ENCODE measurements around the gene MSANTD3. TPM values are rescaled to one million over a fixed set of nuclear protein-coding genes. Genes with fewer than 3 reads are reported as not detected.

MSANTD3 gene
- total and polyA plus RNA-seq, 9 of the 15 experiments (the other 6 are each of a cell fraction or from before 2014, with no cell fraction given) = 9.4 to 28.7 (median 22.3) TPM

DNA sequence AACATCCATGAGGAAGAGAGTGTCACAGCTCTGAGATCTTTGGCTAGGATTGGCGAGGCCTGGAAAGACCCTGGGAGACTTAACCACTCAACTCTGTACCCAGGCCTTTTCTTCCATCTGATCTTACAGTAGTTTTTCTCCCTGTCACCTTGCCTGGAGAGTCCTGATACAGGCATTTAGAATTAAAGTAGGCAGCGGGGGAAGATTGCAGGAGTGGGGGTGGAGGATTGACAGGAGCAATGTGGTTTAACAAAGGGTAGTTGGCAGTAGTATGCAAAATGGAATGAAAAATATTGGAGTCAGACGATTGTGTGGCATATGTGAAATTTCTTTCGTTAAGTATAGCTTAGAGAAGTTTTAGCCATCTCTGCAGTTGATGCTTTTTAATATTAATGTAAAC, 62.9 kb downstream of the MSANTD3 start:
- ChIA-PET CTCF (ENCODE audit: low intra/inter-chr PET ratio) (no interaction called here), POLR2A (no interaction called here)
- in situ Hi-C loops (cut with MboI) = no loop called here

DNA sequence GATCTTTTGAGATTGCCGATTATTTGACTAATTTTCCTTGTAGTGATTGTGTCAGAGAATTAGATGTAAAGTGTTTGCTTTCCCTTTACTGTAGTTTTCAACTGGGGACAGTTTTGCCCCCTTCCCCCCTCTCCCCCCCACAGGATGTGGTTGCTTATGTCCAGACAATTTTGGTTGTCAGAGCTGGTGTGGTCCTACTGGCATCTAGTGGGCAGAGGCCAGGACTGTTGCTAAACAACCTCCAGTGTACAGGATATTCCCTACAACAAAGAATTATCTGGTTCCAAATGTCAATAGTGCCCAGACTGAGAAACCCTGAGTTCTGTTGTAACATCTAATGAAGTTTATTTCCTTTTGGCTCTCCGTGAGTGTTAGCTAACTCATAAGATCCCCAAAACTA, 66.0 kb downstream of the MSANTD3 start:
- Histone ChIP-seq H3K4me3 (no peak overlapping the region), H3K27ac (ENCODE audit: extremely low read depth, low read depth, low read length) (no peak overlapping the region), H4K20me1 (replicated peaks; ENCODE audit: control insufficient read depth, insufficient read depth, low read length) (no peaks in the 10 kb centered on the region), H3K4me1 (replicated peaks in 1 of 2; ENCODE audit: control insufficient read depth in 2 of 2, insufficient read depth in 2 of 2, low read length in 2 of 2) (no peaks in the 10 kb centered on the region), H3K79me2 (ENCODE audit: control insufficient read depth, insufficient read depth, low read length) (no peaks in the 10 kb centered on the region), H2AFZ (ENCODE audit: low read depth, low read length) (no peak overlapping the region), H3K9ac (ENCODE audit: insufficient read depth in 1 of 2, low read depth in 2 of 2, low read length in 2 of 2) (no peak overlapping the region), H3K36me3 (ENCODE audit: control insufficient read depth, insufficient read depth, low read length) (no peaks in the 10 kb centered on the region), H3K4me2 (ENCODE audit: insufficient read depth, low read length) (no peak overlapping the region), H3K9me1 (ENCODE audit: control insufficient read depth, insufficient read depth, low read length) (no peaks in the 10 kb centered on the region), H3K27me3 (ENCODE audit: control insufficient read depth in 2 of 2, insufficient read depth in 2 of 2, low read length in 2 of 2) (no peaks in the 10 kb centered on the region; a peak in 1 of 5 replicates), H3K9me3 (replicated peaks; ENCODE audit: control insufficient read depth, insufficient read depth, low read depth, low read length) (no peaks in the 10 kb centered on the region)
- TF ChIP-seq ETV1 (tag; conservative IDR thresholded peaks at IDR 0.05; ENCODE audit: low read depth) (peak; percentile 70), RAD21 (CRISPR knock-in tag; conservative IDR thresholded peaks at IDR 0.05 in 1 of 2, IDR thresholded peaks at IDR 0.05 in 1 of 2) (peak in 1 of 2 experiments; percentile 17; a peak in 1 of 4 replicates), NR1H2 (CRISPR knock-in tag; IDR thresholded peaks at IDR 0.05) (no peak), GABPA (tag; conservative IDR thresholded peaks at IDR 0.05; ENCODE audit: low read depth) (peak; percentile 43; the same call in 1 of the 2 replicates)
- TF ChIP-seq, protein P1, sequence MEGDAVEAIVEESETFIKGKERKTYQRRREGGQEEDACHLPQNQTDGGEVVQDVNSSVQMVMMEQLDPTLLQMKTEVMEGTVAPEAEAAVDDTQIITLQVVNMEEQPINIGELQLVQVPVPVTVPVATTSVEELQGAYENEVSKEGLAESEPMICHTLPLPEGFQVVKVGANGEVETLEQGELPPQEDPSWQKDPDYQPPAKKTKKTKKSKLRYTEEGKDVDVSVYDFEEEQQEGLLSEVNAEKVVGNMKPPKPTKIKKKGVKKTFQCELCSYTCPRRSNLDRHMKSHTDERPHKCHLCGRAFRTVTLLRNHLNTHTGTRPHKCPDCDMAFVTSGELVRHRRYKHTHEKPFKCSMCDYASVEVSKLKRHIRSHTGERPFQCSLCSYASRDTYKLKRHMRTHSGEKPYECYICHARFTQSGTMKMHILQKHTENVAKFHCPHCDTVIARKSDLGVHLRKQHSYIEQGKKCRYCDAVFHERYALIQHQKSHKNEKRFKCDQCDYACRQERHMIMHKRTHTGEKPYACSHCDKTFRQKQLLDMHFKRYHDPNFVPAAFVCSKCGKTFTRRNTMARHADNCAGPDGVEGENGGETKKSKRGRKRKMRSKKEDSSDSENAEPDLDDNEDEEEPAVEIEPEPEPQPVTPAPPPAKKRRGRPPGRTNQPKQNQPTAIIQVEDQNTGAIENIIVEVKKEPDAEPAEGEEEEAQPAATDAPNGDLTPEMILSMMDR (IDR thresholded peaks at IDR 0.05 in 2 of 3, conservative IDR thresholded peaks at IDR 0.05 in 1 of 3; ENCODE audit: insufficient read depth in 2 of 3, low read depth in 1 of 3, low read length in 3 of 3) = no peak
- POLR2A ChIA-PET = no interaction called here
- intact Hi-C loops (cut with micrococcal nuclease) = no loop called here
- FAIRE-seq (no peak), ATAC-seq (peak; percentile 42; the same call in 1 of the 3 replicates), DNase-seq (ENCODE audit: extremely low read depth in 1 of 4, low spot score in 3 of 4) (no peak)
- no TSS peak for BruUV-seq (replicated peaks)
- in situ Hi-C loops (cut with MboI) = no loop called here
- CTCF ChIA-PET (ENCODE audit: low intra/inter-chr PET ratio) = no interaction called here
- 8% methylated on average over 2 of the region's 2 CpGs for WGBS (ENCODE audit: insufficient coverage, low coverage, missing lambda C conversion rate)

More for the DNA sequence above, 62.9 kb downstream of the MSANTD3 start:
- Histone ChIP-seq H3K27me3 (ENCODE audit: control insufficient read depth in 2 of 2, insufficient read depth in 2 of 2, low read length in 2 of 2) (no peaks in the 10 kb centered on the region), H3K4me2 (ENCODE audit: insufficient read depth, low read length) (no peak overlapping the region), H3K4me1 (replicated peaks in 1 of 2; ENCODE audit: control insufficient read depth in 2 of 2, insufficient read depth in 2 of 2, low read length in 2 of 2) (no peaks in the 10 kb centered on the region), H2AFZ (ENCODE audit: low read depth, low read length) (no peak overlapping the region), H3K9ac (ENCODE audit: insufficient read depth in 1 of 2, low read depth in 2 of 2, low read length in 2 of 2) (no peak overlapping the region), H3K79me2 (ENCODE audit: control insufficient read depth, insufficient read depth, low read length) (no peaks in the 10 kb centered on the region), H3K9me1 (ENCODE audit: control insufficient read depth, insufficient read depth, low read length) (no peaks in the 10 kb centered on the region), H4K20me1 (replicated peaks; ENCODE audit: control insufficient read depth, insufficient read depth, low read length) (no peaks in the 10 kb centered on the region), H3K36me3 (ENCODE audit: control insufficient read depth, insufficient read depth, low read length) (no peaks in the 10 kb centered on the region), H3K9me3 (replicated peaks; ENCODE audit: control insufficient read depth, insufficient read depth, low read depth, low read length) (no peaks in the 10 kb centered on the region), H3K4me3 (no peak overlapping the region), H3K27ac (ENCODE audit: extremely low read depth, low read depth, low read length) (no peak overlapping the region)
- no peak for TF ChIP-seq ZNF174 (CRISPR knock-in tag; IDR thresholded peaks at IDR 0.05)
- no peak for TF ChIP-seq KLF16 (IDR thresholded peaks at IDR 0.05)
- no peak for TF ChIP-seq HNRNPUL1 (IDR thresholded peaks at IDR 0.05; ENCODE audit: low read length)
- no peak for TF ChIP-seq CTBP1 (IDR thresholded peaks at IDR 0.05; ENCODE audit: borderline replicate concordance)
- TF ChIP-seq XRCC3 (IDR thresholded peaks at IDR 0.05) = no peak
- no peak for TF ChIP-seq NEUROD1 (IDR thresholded peaks at IDR 0.05; ENCODE audit: borderline replicate concordance, low read depth, low read length, partially characterized antibody)
- no peak for TF ChIP-seq HMGN3 (IDR thresholded peaks at IDR 0.05; ENCODE audit: borderline replicate concordance, extremely low read depth, insufficient read length, low read depth, low read length)
- no peak for TF ChIP-seq WHSC1 (IDR thresholded peaks at IDR 0.05; ENCODE audit: low read length)
- TF ChIP-seq ZNF583 (CRISPR knock-in tag; IDR thresholded peaks at IDR 0.05) = no peak
- no peak for TF ChIP-seq ZNF23 (CRISPR knock-in tag; IDR thresholded peaks at IDR 0.05)
- TF ChIP-seq ZBTB8A (IDR thresholded peaks at IDR 0.05; ENCODE audit: partially characterized antibody) = no peak
- no peak for TF ChIP-seq ZBTB17 (CRISPR knock-in tag; IDR thresholded peaks at IDR 0.05)
- TF ChIP-seq ZNF561 (CRISPR knock-in tag; conservative IDR thresholded peaks at IDR 0.05) = no peak
- TF ChIP-seq KLF1 (tag; IDR thresholded peaks at IDR 0.05) = no peak
- no peak for TF ChIP-seq NCOR1 (IDR thresholded peaks at IDR 0.05)
- BruUV-seq (replicated peaks) = no TSS peak
- intact Hi-C loops (cut with micrococcal nuclease) = no loop called here
- DNase-seq (ENCODE audit: extremely low read depth in 1 of 4, low spot score in 3 of 4) (no peak), ATAC-seq (no peak), FAIRE-seq (no peak)
- 11% methylated on average over 4 of the region's 4 CpGs for WGBS (ENCODE audit: insufficient coverage, low coverage, missing lambda C conversion rate)

Measured in K562 (cell line).